Naive B cell (primary cell): ENCODE data around the gene ZBTB47. TPM values are rescaled to one million over a fixed set of nuclear protein-coding genes. Genes with fewer than 3 reads are reported as not detected.

ENCODE experiments used
- ATAC-seq, 2 donors: fragments of 150-1000 bp; cut with Tn5 transposase; 2 replicates each; pipeline ENCODE4 v1.10.0; 2021; ENCODE audit warnings: low read depth in 2 of 2, mild to moderate bottlenecking in 2 of 2, moderate library complexity in 2 of 2
- DNase-seq: peaks from one replicate; pipeline ENCODE4 v3.0.0; 2022
- H3K27ac Mint-ChIP-seq, 6 donors: one replicate each; pipeline ENCODE4 v1.8.0; 2020 to 2022; ENCODE audit warnings: mild to moderate bottlenecking in 6 of 6, mixed read lengths in 6 of 6, moderate library complexity in 5 of 6, inconsistent platforms in 2 of 6
- H3K27me3 Mint-ChIP-seq, 3 donors: one replicate each; pipeline ENCODE4 v1.8.0; 2021 to 2022; ENCODE audit warnings: mixed read lengths in 3 of 3, mild to moderate bottlenecking in 1 of 3
- H3K36me3 Mint-ChIP-seq, 2 donors: one replicate each; pipeline ENCODE4 v1.8.0; 2020 to 2022; ENCODE audit warnings: mixed read lengths in 2 of 2, inconsistent platforms in 1 of 2, mild to moderate bottlenecking in 1 of 2
- H3K4me1 Mint-ChIP-seq, 3 donors: one replicate each; pipeline ENCODE4 v1.8.0; 2020 to 2022; ENCODE audit warnings: mixed read lengths in 3 of 3, inconsistent platforms in 1 of 3, mild to moderate bottlenecking in 1 of 3, moderate library complexity in 1 of 3
- H3K4me3 Mint-ChIP-seq, 8 donors: one replicate each; pipeline ENCODE4 v1.8.0; 2020 to 2022; ENCODE audit warnings: mild to moderate bottlenecking in 8 of 8, mixed read lengths in 8 of 8, moderate library complexity in 8 of 8, inconsistent platforms in 2 of 8
- H3K9me3 Mint-ChIP-seq, 7 donors: one replicate each; pipeline ENCODE4 v1.8.0; 2020 to 2022; ENCODE audit warnings: mixed read lengths in 7 of 7, mild to moderate bottlenecking in 5 of 7, inconsistent platforms in 2 of 7, moderate library complexity in 1 of 7
- polyA plus RNA-seq, 6 donors: library from polyadenylated mRNA; unstranded; fragments of 300-500 nt; fragmentation: Illumina TruSeq; gene quantifications; one replicate each; pipeline ENCODE4 v1.2.3, GENCODE V29; 2021; ENCODE audit warnings: low read depth in 6 of 6

ZBTB47 gene
- polyA plus RNA-seq, 6 donors from 2014 or later, result not detected

DNA sequence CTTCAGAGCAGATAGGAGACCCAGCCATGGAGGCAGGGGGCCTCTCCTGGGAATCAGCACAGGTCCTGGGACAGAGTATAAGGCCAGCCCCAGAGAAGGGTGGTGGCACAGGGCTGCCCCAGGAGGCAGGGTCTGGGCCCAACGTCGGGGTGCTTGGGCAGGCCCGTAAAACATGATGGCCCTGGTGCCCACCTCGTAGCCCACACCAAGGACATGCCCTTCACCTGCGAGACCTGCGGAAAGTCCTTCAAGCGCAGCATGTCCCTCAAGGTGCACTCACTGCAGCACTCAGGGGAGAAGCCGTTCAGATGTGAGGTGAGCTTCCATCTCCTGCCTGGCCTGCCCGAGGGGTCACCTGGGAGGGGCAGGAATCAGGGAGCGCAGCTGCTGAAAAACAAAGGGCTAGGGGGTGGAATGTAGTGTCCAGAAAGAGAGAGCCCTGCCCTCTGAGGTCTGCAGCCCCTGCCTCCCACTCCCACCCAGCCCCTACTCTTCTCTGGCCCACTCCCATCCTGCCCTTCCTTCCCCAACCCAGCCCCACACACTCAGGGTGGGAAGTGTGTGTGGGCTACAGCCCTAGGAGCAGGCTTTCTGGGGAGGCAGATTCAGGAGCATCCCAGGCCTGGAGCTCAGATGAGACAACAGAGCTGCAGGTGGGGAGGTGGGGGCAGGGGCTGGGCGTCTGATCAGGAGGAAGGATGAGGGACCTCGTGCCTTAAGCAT is 9.5 kb downstream of the ZBTB47 start:
- no peak for ATAC-seq
- H3K27ac Mint-ChIP-seq, result peak overlapping the region in 2 of 6 donors; percentile 71 to 82
- no peaks in the 10 kb centered on the region for H3K9me3 Mint-ChIP-seq

DNA sequence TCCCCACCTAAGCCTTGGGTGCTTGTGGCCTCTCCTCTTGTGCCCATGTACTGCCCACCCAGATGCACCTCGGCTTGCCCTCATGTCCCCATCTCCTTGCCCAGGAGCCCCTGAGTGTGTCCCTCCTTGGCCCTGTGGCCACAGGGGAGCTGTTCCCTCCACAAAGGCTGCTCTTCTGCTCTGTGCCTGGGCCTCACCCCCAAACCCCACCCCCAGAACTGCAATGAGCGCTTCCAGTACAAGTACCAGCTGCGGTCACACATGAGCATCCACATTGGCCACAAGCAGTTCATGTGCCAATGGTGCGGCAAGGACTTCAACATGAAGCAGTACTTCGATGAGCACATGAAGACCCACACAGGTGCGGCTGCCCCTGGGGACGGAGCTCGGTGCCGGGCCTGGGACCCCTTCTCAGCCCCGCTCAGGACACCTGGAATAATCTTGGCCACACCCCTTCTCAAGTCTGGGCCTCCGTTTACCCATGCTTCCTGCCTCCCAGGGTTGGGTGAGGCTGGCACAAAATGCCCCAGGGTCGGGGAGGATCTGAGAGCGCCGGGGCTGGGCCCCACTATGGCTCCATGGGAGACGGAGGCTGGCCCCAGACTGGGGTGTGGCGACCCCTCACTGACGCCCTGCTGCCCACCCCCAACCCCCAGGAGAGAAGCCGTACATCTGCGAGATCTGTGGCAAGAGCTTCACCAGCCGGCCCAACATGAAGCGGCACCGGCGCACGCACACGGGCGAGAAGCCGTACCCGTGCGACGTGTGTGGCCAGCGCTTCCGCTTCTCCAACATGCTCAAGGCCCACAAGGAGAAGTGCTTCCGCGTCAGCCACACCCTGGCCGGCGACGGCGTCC is 10.3 kb downstream of the ZBTB47 start:
- peak; percentile 88 for ATAC-seq

More for the DNA sequence above, 9.5 kb downstream of the ZBTB47 start:
- DNase-seq, result no peak
- Mint-ChIP-seq H3K27me3 (peaks cover 0 to 7% (median 0%) of the 10 kb centered on the region in 3 donors), H3K4me3 (peak overlapping the region in 2 of 8 donors; percentile 73 to 78), H3K4me1 (peaks cover 10 to 31% (median 13%) of the 10 kb centered on the region in 3 donors), H3K36me3 (no peaks in the 10 kb centered on the region)

DNA sequence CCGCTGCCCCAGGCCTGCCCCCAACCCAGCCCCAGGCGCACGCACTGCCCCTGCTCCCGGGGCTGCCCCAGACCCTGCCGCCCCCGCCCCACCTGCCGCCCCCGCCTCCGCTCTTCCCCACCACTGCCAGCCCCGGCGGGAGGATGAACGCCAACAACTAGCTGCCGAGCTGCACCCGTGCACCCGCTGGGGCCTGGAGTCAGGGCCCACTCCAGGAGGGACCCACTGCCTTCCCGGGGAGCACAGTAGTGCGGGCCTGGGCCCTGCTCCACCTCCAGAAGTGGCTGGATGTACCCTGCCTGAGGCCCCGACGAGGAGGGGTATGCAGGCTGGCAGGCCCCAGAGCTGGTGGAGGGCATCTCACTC is 10.9 kb downstream of the ZBTB47 start:
- peaks cover 10 to 24% (median 13%) of the 10 kb centered on the region in 3 donors for H3K4me1 Mint-ChIP-seq
- H3K27ac Mint-ChIP-seq, result peak overlapping the region in 3 of 6 donors; percentile 71 to 91 (median 86)
- ATAC-seq (no peak), DNase-seq (no peak)
- no peaks in the 10 kb centered on the region for H3K36me3 Mint-ChIP-seq
- H3K4me3 Mint-ChIP-seq, result peak overlapping the region in 5 of 8 donors; percentile 73 to 79 (median 76)
- H3K27me3 Mint-ChIP-seq, result peaks cover 0 to 7% (median 0%) of the 10 kb centered on the region in 3 donors
- no peaks in the 10 kb centered on the region for H3K9me3 Mint-ChIP-seq

More for the DNA sequence above, 10.3 kb downstream of the ZBTB47 start:
- Mint-ChIP-seq H3K27me3 (peaks cover 0 to 7% (median 0%) of the 10 kb centered on the region in 3 donors), H3K27ac (peak overlapping the region; percentile 71 to 92 (median 84)), H3K36me3 (no peaks in the 10 kb centered on the region), H3K9me3 (no peaks in the 10 kb centered on the region), H3K4me1 (peaks cover 10 to 25% (median 13%) of the 10 kb centered on the region in 3 donors), H3K4me3 (peak overlapping the region; percentile 46 to 83 (median 76))
- DNase-seq, result peak; percentile 59

DNA sequence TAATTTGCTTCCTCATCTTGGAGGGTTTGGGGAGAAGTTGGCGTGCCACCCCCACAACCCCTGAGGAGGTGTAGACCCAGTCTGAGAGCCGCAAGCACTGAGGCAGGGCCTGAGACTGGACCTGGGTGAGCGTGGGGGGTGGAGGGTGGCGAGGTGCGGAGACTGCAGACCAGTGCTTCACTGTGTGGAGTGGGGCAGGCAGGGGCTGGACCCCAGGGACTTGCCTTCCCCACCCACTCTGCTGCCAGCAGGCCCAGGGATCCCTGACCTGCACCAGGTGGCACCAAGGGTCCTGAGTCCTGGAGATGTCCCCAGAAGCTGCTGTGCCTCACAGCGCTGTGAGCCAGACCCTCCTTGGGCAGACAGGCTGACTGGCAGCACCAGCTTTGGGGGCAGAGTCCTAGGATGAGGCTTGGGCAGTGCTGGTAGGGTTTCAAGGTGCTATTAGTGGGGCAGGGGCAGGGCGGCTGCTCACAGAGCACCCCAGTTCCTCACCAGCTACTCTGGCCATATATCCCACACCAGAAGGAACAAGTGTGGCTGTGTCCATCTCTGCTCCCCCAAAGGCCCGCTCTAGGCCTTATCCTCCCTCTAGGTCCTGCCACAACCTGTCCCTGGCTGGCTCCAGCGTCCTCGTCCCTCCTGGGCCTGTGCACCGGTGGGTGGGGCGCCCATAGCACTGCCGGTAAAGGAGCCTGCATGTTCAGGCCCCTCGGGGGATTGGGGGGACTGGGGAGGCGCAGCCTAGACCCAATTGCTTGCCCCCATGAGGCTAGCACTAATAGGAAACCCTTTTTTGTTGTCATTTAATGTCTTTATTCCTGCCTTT is 11.8 kb downstream of the ZBTB47 start:
- H3K27me3 Mint-ChIP-seq, result peaks cover 0 to 7% (median 0%) of the 10 kb centered on the region in 3 donors
- H3K4me1 Mint-ChIP-seq, result peaks cover 10 to 24% (median 13%) of the 10 kb centered on the region in 3 donors
- no peak for DNase-seq
- peak overlapping the region in 2 of 8 donors; percentile 20 to 32 for H3K4me3 Mint-ChIP-seq
- H3K36me3 Mint-ChIP-seq, result no peaks in the 10 kb centered on the region
- peak overlapping the region in 1 of 6 donors; percentile 63 for H3K27ac Mint-ChIP-seq
- no peaks in the 10 kb centered on the region for H3K9me3 Mint-ChIP-seq
- no peak for ATAC-seq

DNA sequence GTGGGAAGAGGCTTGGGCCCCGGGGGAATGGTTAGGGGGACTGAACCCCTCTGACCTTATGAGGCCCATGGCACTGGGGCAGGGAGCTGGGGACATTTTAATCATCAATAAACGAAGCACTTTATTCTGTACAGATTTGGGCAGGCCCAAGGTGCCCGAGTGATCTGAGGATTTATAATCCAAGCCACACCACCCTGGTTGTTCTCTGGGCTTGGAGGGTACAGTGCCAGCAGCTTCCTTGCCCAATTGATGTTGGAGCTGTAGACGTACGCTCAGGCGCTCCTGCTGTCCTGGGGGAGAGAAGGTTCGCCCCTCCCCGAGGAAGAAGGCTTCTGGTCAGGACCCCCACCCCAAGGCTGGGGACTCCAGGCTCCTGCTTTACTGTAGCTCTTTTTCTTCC is 12.5 kb downstream of the ZBTB47 start:
- peaks cover 0 to 7% (median 0%) of the 10 kb centered on the region in 3 donors for H3K27me3 Mint-ChIP-seq
- H3K9me3 Mint-ChIP-seq, result no peaks in the 10 kb centered on the region
- peak overlapping the region in 1 of 8 donors; percentile 58 for H3K4me3 Mint-ChIP-seq
- DNase-seq (no peak), ATAC-seq (no peak)
- H3K36me3 Mint-ChIP-seq, result no peaks in the 10 kb centered on the region
- H3K27ac Mint-ChIP-seq, result peak overlapping the region in 1 of 6 donors; percentile 67
- peaks cover 10 to 19% (median 13%) of the 10 kb centered on the region in 3 donors for H3K4me1 Mint-ChIP-seq

DNA sequence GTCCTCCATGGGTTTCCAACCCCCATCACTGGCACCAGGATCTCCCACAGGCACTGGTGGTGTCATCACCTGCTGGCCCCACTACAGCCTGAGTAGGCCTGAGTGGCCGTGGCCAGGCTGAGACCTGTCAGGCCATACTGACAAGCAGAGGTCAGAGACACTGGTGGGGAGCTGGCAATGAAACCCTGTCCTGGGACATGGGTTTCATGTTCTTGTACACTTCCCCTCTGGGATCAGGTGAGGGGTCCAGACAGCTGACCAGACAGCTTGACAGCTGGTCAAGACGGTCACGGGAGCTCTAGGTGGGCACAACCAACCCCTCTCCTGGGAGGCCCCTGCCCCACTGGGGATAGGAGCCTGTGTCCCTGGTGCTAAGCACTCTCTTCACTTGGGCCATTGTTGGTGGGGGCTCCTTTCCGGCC is 13.1 kb downstream of the ZBTB47 start:
- Mint-ChIP-seq H3K36me3 (no peaks in the 10 kb centered on the region), H3K27me3 (peaks cover 0 to 7% (median 0%) of the 10 kb centered on the region in 3 donors), H3K9me3 (peaks cover 0 to 1% (median 0%) of the 10 kb centered on the region in 7 donors), H3K27ac (no peak overlapping the region), H3K4me1 (peaks cover 10 to 17% (median 13%) of the 10 kb centered on the region in 3 donors), H3K4me3 (peak overlapping the region in 1 of 8 donors; percentile 41)
- DNase-seq, result no peak
- ATAC-seq, result no peak

DNA sequence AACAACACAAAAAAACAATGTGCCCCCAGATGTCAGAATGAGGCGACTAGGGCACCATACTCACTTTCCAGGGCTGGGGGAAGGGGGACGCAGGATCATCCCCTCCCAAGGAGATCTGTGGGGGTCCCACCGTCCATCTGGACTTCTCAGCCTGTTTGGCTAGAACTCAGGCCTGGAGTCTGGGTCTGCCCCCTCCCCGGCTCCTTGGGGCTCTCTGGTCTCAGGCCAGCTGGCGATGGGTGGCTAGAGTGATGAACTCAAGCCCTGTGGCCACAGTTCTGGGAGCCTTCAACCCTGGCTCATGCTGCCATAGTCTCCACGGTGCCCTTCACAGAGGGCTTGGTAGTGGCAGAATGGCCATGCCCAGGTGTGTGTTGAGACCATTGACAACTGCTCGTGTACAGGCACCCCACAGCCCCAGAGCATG is 13.6 kb downstream of the ZBTB47 start:
- Mint-ChIP-seq H3K27ac (peak overlapping the region in 2 of 6 donors; percentile 79 to 87), H3K9me3 (peaks cover 0 to 3% (median 0%) of the 10 kb centered on the region in 7 donors), H3K27me3 (peaks cover 0 to 7% (median 0%) of the 10 kb centered on the region in 3 donors), H3K4me1 (peaks cover 10 to 17% (median 13%) of the 10 kb centered on the region in 3 donors), H3K4me3 (no peak overlapping the region), H3K36me3 (no peaks in the 10 kb centered on the region)
- DNase-seq, result no peak
- ATAC-seq, result no peak

DNA sequence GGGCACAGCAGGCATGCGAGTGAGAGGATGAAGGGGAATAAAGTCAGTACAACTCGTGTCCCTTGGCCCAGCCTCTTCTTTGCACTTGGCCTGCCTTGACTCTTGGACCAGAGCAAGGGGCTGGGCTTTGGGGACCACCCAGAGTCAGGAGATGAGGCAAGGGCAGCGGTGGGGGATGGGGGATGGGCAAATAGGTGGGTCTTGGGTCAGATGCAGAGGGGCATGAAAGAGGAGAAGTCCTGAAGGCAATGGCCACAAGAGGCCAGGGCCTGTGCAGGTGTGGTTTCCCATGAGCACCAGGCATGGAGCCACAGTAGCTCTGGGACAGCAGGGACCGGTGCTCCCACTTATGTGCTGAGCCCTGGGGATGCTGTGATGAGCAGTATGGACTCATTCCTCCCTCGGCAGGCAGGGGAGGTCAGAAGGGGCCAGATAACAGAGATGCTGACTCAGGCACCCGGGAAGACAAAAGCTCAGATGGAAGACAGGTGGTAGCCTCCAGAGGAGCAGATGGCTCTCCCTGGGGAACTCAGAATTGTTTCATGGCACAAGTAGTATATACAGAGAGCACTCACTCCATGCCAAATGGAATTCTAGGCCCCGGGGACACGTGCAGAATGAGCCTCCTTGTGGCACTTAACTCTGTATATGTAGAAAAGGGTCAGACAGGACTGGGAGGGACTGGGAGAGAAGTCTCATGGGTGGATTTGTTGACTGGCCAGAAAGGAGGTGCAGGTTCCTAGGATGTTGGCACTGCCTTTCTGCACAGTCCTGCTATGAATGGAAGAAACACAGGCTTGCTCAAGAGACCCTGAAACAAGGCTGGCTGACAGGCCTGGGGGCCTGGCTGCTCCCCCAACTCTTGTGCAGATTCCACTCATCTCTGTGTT is 14.3 kb downstream of the ZBTB47 start:
- Mint-ChIP-seq H3K9me3 (peaks cover 0 to 7% (median 0%) of the 10 kb centered on the region in 7 donors), H3K36me3 (no peaks in the 10 kb centered on the region), H3K27me3 (peaks cover 0 to 7% (median 0%) of the 10 kb centered on the region in 3 donors), H3K27ac (peak overlapping the region in 4 of 6 donors; percentile 2 to 87 (median 66)), H3K4me3 (peak overlapping the region in 1 of 8 donors; percentile 48), H3K4me1 (peaks cover 10 to 14% (median 13%) of the 10 kb centered on the region in 3 donors)
- DNase-seq, result no peak
- ATAC-seq, result no peak

DNA sequence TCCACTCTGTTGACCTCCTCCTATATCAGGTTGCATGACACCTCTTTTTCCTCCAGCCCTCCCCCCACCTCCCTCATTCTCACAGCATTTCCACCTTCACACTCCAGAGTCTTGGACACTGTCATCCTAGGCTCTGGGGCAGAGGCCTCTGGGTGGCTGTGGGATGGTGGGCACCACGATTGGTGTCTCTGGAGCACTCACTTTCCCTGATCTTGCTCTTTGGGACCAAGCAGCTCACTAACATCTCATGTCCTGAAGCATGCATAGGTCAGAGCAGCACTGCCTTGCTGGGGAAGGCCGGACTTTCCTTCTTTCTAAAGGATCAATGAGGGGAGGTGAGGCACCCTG is 14.9 kb downstream of the ZBTB47 start:
- H3K4me1 Mint-ChIP-seq, result peaks cover 8 to 11% (median 9%) of the 10 kb centered on the region in 3 donors
- H3K27me3 Mint-ChIP-seq, result peaks cover 0 to 7% (median 0%) of the 10 kb centered on the region in 3 donors
- no peak overlapping the region for H3K27ac Mint-ChIP-seq
- no peaks in the 10 kb centered on the region for H3K36me3 Mint-ChIP-seq
- H3K9me3 Mint-ChIP-seq, result peaks cover 0 to 8% (median 0%) of the 10 kb centered on the region in 7 donors
- H3K4me3 Mint-ChIP-seq, result peak overlapping the region in 1 of 8 donors; percentile 48
- no peak for ATAC-seq
- DNase-seq, result no peak

DNA sequence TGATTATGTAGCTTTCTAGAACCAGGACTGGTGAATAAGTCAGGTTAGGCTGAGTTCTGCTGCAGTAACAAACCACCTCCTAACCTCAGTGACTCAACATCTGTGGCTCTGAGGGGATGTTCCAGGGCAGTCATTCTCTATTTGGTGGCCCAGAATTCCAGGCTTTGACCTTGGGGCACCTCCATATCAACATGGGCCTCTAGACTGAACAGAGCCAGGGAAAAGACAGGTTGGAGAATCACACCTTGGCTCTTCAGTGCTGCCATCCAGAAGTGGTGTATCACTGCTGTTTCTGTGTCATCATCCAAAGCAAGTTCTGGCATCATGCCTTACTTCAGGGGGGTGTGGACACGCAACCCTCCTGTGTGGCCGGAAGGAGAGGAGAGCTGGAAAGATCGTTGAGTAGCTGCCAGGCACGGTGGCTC is 15.3 kb downstream of the ZBTB47 start:
- no peak for DNase-seq
- Mint-ChIP-seq H3K4me1 (peaks cover 4 to 6% (median 4%) of the 10 kb centered on the region in 3 donors), H3K27me3 (peaks cover 0 to 7% (median 0%) of the 10 kb centered on the region in 3 donors), H3K9me3 (peaks cover 0 to 8% (median 0%) of the 10 kb centered on the region in 7 donors), H3K4me3 (no peak overlapping the region), H3K27ac (no peak overlapping the region), H3K36me3 (no peaks in the 10 kb centered on the region)
- ATAC-seq, result no peak

DNA sequence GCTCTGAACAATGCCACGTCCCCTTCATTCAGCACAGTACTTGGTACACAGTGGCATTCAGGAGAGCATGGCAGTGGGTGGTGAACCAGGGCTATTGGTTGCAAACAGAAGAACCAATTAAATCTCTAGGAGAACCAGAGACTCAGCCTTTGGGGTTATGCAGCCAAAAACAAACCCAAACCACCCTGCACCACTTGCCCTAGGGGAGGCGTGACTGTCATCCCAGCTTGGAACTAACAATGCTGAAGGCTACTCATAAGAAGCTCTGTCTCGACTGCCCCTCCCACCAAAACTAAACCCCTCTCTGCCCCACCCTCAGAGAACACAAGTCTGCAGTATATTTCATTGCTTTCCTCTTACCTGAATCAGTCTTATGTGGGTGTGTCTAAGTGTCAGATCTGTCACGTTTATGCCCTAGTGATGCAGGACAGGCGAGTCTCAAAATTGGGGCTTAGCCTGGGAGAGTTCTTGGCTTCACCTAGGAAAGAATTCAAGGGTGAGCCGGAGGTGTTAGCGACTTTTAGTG is 16.6 kb downstream of the ZBTB47 start:
- Mint-ChIP-seq H3K9me3 (peaks cover 0 to 8% (median 0%) of the 10 kb centered on the region in 7 donors), H3K4me1 (no peaks in the 10 kb centered on the region), H3K27ac (no peak overlapping the region), H3K36me3 (no peaks in the 10 kb centered on the region), H3K27me3 (peaks cover 0 to 7% (median 0%) of the 10 kb centered on the region in 3 donors), H3K4me3 (no peak overlapping the region)
- DNase-seq (no peak), ATAC-seq (no peak)

DNA sequence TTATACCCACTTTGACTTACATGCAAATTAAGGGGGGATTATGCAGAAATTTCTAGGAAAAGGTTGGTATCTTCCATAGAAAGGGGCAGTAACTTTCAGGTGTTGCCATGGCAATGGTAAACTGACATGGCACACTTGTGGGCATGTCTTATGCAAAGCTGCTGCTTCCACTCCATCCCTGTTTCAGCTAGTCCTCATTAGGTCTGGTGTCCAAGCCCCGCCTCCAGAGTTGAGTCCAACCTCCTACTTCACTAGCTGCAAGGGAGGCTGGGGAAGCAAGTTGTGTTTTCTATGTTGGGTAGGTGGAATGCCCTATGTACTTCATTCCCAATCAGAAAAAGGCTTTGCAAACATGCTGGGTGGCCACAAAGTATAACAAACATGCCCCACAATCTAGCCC is 17.2 kb downstream of the ZBTB47 start:
- DNase-seq, result no peak
- H3K27me3 Mint-ChIP-seq, result peaks cover 0 to 7% (median 0%) of the 10 kb centered on the region in 3 donors
- no peak for ATAC-seq
- no peak overlapping the region for H3K4me3 Mint-ChIP-seq
- no peaks in the 10 kb centered on the region for H3K36me3 Mint-ChIP-seq
- no peaks in the 10 kb centered on the region for H3K4me1 Mint-ChIP-seq
- H3K27ac Mint-ChIP-seq, result no peak overlapping the region
- H3K9me3 Mint-ChIP-seq, result peaks cover 0 to 8% (median under 1%) of the 10 kb centered on the region in 7 donors
